C4-2B (cell line): ENCODE results near the gene NEUROG3.

ENCODE experiments used
- ZFX ChIP-seq: fragments of 450-650 bp; IDR thresholded peaks from 2 replicates; pipeline ENCODE4 v1.6.1; 2017
- TF ChIP-seq, protein P1 (sequence below): fragments of 450-650 bp; conservative IDR thresholded peaks from 2 replicates; pipeline ENCODE4 v1.5.1; 2017; ENCODE audit warnings: mild to moderate bottlenecking

GRCh38 chr10:69620625-69621024 lies 47.4 kb upstream of the NEUROG3 start:
- TF ChIP-seq, protein P1, sequence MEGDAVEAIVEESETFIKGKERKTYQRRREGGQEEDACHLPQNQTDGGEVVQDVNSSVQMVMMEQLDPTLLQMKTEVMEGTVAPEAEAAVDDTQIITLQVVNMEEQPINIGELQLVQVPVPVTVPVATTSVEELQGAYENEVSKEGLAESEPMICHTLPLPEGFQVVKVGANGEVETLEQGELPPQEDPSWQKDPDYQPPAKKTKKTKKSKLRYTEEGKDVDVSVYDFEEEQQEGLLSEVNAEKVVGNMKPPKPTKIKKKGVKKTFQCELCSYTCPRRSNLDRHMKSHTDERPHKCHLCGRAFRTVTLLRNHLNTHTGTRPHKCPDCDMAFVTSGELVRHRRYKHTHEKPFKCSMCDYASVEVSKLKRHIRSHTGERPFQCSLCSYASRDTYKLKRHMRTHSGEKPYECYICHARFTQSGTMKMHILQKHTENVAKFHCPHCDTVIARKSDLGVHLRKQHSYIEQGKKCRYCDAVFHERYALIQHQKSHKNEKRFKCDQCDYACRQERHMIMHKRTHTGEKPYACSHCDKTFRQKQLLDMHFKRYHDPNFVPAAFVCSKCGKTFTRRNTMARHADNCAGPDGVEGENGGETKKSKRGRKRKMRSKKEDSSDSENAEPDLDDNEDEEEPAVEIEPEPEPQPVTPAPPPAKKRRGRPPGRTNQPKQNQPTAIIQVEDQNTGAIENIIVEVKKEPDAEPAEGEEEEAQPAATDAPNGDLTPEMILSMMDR: no peak
- TF ChIP-seq ZFX: no peak
